CD14-positive monocyte (primary cell): ENCODE data around the gene SPRED2. TPM values are rescaled to one million over a fixed set of nuclear protein-coding genes. Genes with fewer than 3 reads are reported as not detected.

Source experiments
- DNase-seq, 3 donors: peaks; one replicate each; pipeline ENCODE4 v3.0.0-alpha.2; 2011 to 2022
- H2AFZ ChIP-seq: 2 replicates; pipeline ENCODE4 v1.6.0; 2012; ENCODE audit warnings: mild to moderate bottlenecking, low read depth, low read length, inconsistent platforms; ENCODE audit not compliant: insufficient read depth, poor library complexity, severe bottlenecking
- H3K27ac ChIP-seq, 2 donors: 1 replicate in 1 of 2; 2 replicates in 1 of 2; pipeline ENCODE4 v1.5.1; 2012 to 2013; ENCODE audit warnings: low read length in 2 of 2, control low read depth in 1 of 2, inconsistent platforms in 1 of 2, low read depth in 1 of 2, mild to moderate bottlenecking in 1 of 2
- H3K27me3 ChIP-seq, 2 donors: one replicate each; pipeline versions ENCODE4 v1.6.0 to v1.6.1; 2011 to 2013; ENCODE audit warnings: low read length in 2 of 2; ENCODE audit not compliant: control insufficient read depth in 2 of 2, insufficient read depth in 2 of 2
- H3K36me3 ChIP-seq, 2 donors: replicated peaks in 1 of 2; 1 replicate in 1 of 2; 2 replicates in 1 of 2; pipeline versions ENCODE4 v1.5.1 to v1.6.1; 2012 to 2013; ENCODE audit warnings: low read length in 2 of 2, control low read depth in 1 of 2, inconsistent platforms in 1 of 2, mild to moderate bottlenecking in 1 of 2; ENCODE audit not compliant: insufficient read depth in 2 of 2, control insufficient read depth in 1 of 2
- H3K4me1 ChIP-seq, 2 donors: 1 replicate in 1 of 2; 2 replicates in 1 of 2; pipeline versions ENCODE4 v1.5.1 to v1.6.1; 2012 to 2013; ENCODE audit warnings: low read length in 2 of 2, control low read depth in 1 of 2, inconsistent platforms in 1 of 2, mild to moderate bottlenecking in 1 of 2, moderate library complexity in 1 of 2; ENCODE audit not compliant: insufficient read depth in 2 of 2, control insufficient read depth in 1 of 2
- H3K4me2 ChIP-seq: replicated peaks from 2 replicates; pipeline ENCODE3; 2012; ENCODE audit warnings: low read length, moderate library complexity, mild to moderate bottlenecking; ENCODE audit not compliant: poor library complexity, severe bottlenecking; ENCODE audit errors: extremely low read depth
- H3K4me3 ChIP-seq, 3 experiments: fragments of 200-600 bp in 1 of 3; sonication (generic) in 1 of 3; replicated peaks in 1 of 3; 1 replicate in 2 of 3; 2 replicates in 1 of 3; pipeline ENCODE4 v1.5.1; 2011 to 2013; ENCODE audit warnings: low read length in 3 of 3, mild to moderate bottlenecking in 3 of 3, control low read depth in 2 of 3, low read depth in 2 of 3, inconsistent platforms in 1 of 3, moderate library complexity in 1 of 3
- H3K79me2 ChIP-seq: 2 replicates; pipeline ENCODE4 v1.6.0; 2012; ENCODE audit warnings: mild to moderate bottlenecking, control low read depth, inconsistent platforms, low read length, moderate library complexity; ENCODE audit not compliant: insufficient read depth
- H3K9ac ChIP-seq: 2 replicates; pipeline ENCODE4 v1.6.0; 2017; ENCODE audit warnings: low read length, mild to moderate bottlenecking; ENCODE audit not compliant: insufficient read depth, poor library complexity, severe bottlenecking
- H3K9me3 ChIP-seq, 2 donors: replicated peaks in 1 of 2; 1 replicate in 1 of 2; 2 replicates in 1 of 2; pipeline versions ENCODE4 v1.5.1 to v1.6.1; 2012 to 2013; ENCODE audit warnings: low read length in 2 of 2, control low read depth in 1 of 2; ENCODE audit not compliant: control insufficient read depth in 1 of 2, insufficient read depth in 1 of 2
- H4K20me1 ChIP-seq: 2 replicates; pipeline ENCODE4 v1.6.0; 2012; ENCODE audit warnings: mild to moderate bottlenecking, low read length, control low read depth, moderate library complexity; ENCODE audit not compliant: insufficient read depth
- H3K27ac Mint-ChIP-seq, 7 donors: one replicate each; pipeline ENCODE4 v1.8.0; 2020; ENCODE audit warnings: mild to moderate bottlenecking in 7 of 7, mixed read lengths in 7 of 7, moderate library complexity in 6 of 7, inconsistent platforms in 2 of 7
- H3K27me3 Mint-ChIP-seq, 3 donors: one replicate each; pipeline ENCODE4 v1.8.0; 2021 to 2022; ENCODE audit warnings: low read depth in 3 of 3, mild to moderate bottlenecking in 3 of 3, mixed read lengths in 3 of 3, moderate library complexity in 3 of 3, inconsistent platforms in 1 of 3
- H3K36me3 Mint-ChIP-seq, 2 donors: one replicate each; pipeline ENCODE4 v1.8.0; 2020; ENCODE audit warnings: mixed read lengths in 2 of 2, inconsistent platforms in 1 of 2, mild to moderate bottlenecking in 1 of 2
- H3K4me1 Mint-ChIP-seq: one replicate; pipeline ENCODE4 v1.8.0; 2020; ENCODE audit warnings: mild to moderate bottlenecking, mixed read lengths
- H3K4me3 Mint-ChIP-seq, 2 donors: one replicate each; pipeline ENCODE4 v1.8.0; 2020; ENCODE audit warnings: mild to moderate bottlenecking in 2 of 2, mixed read lengths in 2 of 2, moderate library complexity in 1 of 2
- H3K9me3 Mint-ChIP-seq, 7 donors: one replicate each; pipeline ENCODE4 v1.8.0; 2020 to 2022; ENCODE audit warnings: mixed read lengths in 7 of 7, mild to moderate bottlenecking in 6 of 7, moderate library complexity in 6 of 7, inconsistent platforms in 2 of 7
- CTCF ChIP-seq: fragments of 200-600 bp; IDR thresholded peaks from one replicate; pipeline ENCODE4 v1.8.0; 2022; ENCODE audit warnings: antibody characterized with exemption, mild to moderate bottlenecking
- WGBS: methylation state at CpG from one replicate; pipeline ENCODE4 v1.1.5; 2013; ENCODE audit warnings: missing lambda C conversion rate; ENCODE audit not compliant: insufficient coverage; 5-methylcytosine and 5-hydroxymethylcytosine counted together
- intact Hi-C, 2 donors: fragments of 100-400 bp; cut with micrococcal nuclease; formaldehyde crosslinking; loops; one replicate each; pipeline versions ENCODE4 v1.15.0 to v1.15.1; 2023
- polyA plus RNA-seq, 3 donors: library from polyadenylated mRNA; depleted of rRNA in 1 of 3; unstranded in 2 of 3; stranded (reverse) in 1 of 3; fragments of 300-500 nt in 2 of 3; fragments of >200 nt in 1 of 3; fragmentation: Illumina TruSeq in 2 of 3; gene quantifications; 1 replicate in 2 of 3; 2 replicates in 1 of 3; pipeline ENCODE4 v1.2.3, GENCODE V29; 2012 to 2021

Gene SPRED2
- polyA plus RNA-seq, 3 donors, result 0.20 to 2.0 (median 0.33) TPM

- H3K4me1 ChIP-seq, result no peaks in the 10 kb centered on the region
- intact Hi-C loops, result no loop called here
- no peak for DNase-seq
- H3K4me3 ChIP-seq, result no peak overlapping the region
- H3K9me3 ChIP-seq, result peaks cover 0 to 6% of the 10 kb centered on the region in 2 donors
- Mint-ChIP-seq H3K27ac (no peak overlapping the region), H3K27me3 (peaks cover 3 to 8% (median 5%) of the 10 kb centered on the region in 3 donors), H3K9me3 (peaks cover 8 to 21% (median 16%) of the 10 kb centered on the region in 7 donors), H3K4me1 (peaks cover 5% of the 10 kb centered on the region), H3K36me3 (no peaks in the 10 kb centered on the region), H3K4me3 (no peak overlapping the region)
- no peaks in the 10 kb centered on the region for H3K79me2 ChIP-seq
- H3K36me3 ChIP-seq, result no peaks in the 10 kb centered on the region
- WGBS, result 76% methylated on average over 7 of the region's 12 CpGs
- H3K4me2 ChIP-seq, result no peak overlapping the region
- TF ChIP-seq CTCF, result no peak
- no peak overlapping the region for H3K27ac ChIP-seq
- no peaks in the 10 kb centered on the region for H3K27me3 ChIP-seq
- no peak overlapping the region for H2AFZ ChIP-seq
- H3K9ac ChIP-seq, result no peak overlapping the region
- no peaks in the 10 kb centered on the region for H4K20me1 ChIP-seq
Observed at GRCh38 chr2:65479524-65479923, 47.1 kb upstream of the SPRED2 start.

GRCh38 chr2:65478498-65479135, 46.2 kb upstream of the SPRED2 start:
- Histone ChIP-seq H3K9ac (no peak overlapping the region), H3K4me1 (no peaks in the 10 kb centered on the region), H3K4me2 (no peak overlapping the region), H3K4me3 (no peak overlapping the region), H4K20me1 (no peaks in the 10 kb centered on the region), H3K36me3 (no peaks in the 10 kb centered on the region), H3K9me3 (peaks cover 0 to 9% of the 10 kb centered on the region in 2 donors), H3K27ac (no peak overlapping the region), H3K27me3 (no peaks in the 10 kb centered on the region), H2AFZ (no peak overlapping the region), H3K79me2 (no peaks in the 10 kb centered on the region)
- intact Hi-C loops, result no loop called here
- TF ChIP-seq CTCF, result no peak
- H3K36me3 Mint-ChIP-seq, result no peaks in the 10 kb centered on the region
- H3K9me3 Mint-ChIP-seq, result peaks cover 9 to 25% (median 16%) of the 10 kb centered on the region in 7 donors
- H3K27me3 Mint-ChIP-seq, result peaks cover 3 to 5% (median 4%) of the 10 kb centered on the region in 3 donors
- no peak overlapping the region for H3K27ac Mint-ChIP-seq
- no peak for DNase-seq
- WGBS, result 79% methylated on average over 5 of the region's 7 CpGs
- no peak overlapping the region for H3K4me3 Mint-ChIP-seq
- H3K4me1 Mint-ChIP-seq, result peaks cover 5% of the 10 kb centered on the region
